H9 (cell line): Measurements from ENCODE around the gene KIRREL3. TPM values are rescaled to one million over a fixed set of nuclear protein-coding genes. Genes with fewer than 3 reads are reported as not detected.

ENCODE experiments used
- DNase-seq: peaks from one replicate; pipeline ENCODE4 v3.0.0-alpha.2; 2017
- H2AFZ ChIP-seq: one replicate; pipeline ENCODE4 v1.6.1; 2013; ENCODE audit warnings: mild to moderate bottlenecking, low read length, control low read depth, moderate library complexity
- H2AK5ac ChIP-seq: 2 replicates; pipeline ENCODE4 v1.6.1; 2013; ENCODE audit warnings: low read length, control low read depth, mixed read lengths; ENCODE audit not compliant: insufficient read length
- H2BK120ac ChIP-seq: one replicate; pipeline ENCODE4 v1.6.1; 2013; ENCODE audit warnings: low read depth, mild to moderate bottlenecking, low read length, control low read depth, inconsistent platforms; ENCODE audit not compliant: poor library complexity, severe bottlenecking
- H2BK12ac ChIP-seq: 2 replicates; pipeline ENCODE4 v1.6.1; 2013; ENCODE audit warnings: low read length, control low read depth, mixed read lengths, low read depth; ENCODE audit not compliant: insufficient read length
- H2BK15ac ChIP-seq: 2 replicates; pipeline ENCODE4 v1.6.1; 2013; ENCODE audit warnings: low read depth, low read length, control low read depth
- H2BK20ac ChIP-seq: one replicate; pipeline ENCODE4 v1.6.1; 2013; ENCODE audit warnings: low read depth, mild to moderate bottlenecking, low read length, control low read depth, inconsistent platforms; ENCODE audit not compliant: poor library complexity, severe bottlenecking
- H2BK5ac ChIP-seq: 2 replicates; pipeline ENCODE4 v1.6.1; 2013; ENCODE audit warnings: low read length, control low read depth, mixed read lengths; ENCODE audit not compliant: insufficient read length
- H3K14ac ChIP-seq: 2 replicates; pipeline ENCODE4 v1.6.1; 2013; ENCODE audit warnings: low read length, control low read depth; ENCODE audit not compliant: insufficient read depth
- H3K18ac ChIP-seq: 2 replicates; pipeline ENCODE4 v1.6.1; 2013; ENCODE audit warnings: low read depth, mild to moderate bottlenecking, mixed read lengths, low read length, control low read depth; ENCODE audit not compliant: insufficient read length
- H3K23ac ChIP-seq: 2 replicates; pipeline ENCODE4 v1.6.1; 2013; ENCODE audit warnings: low read length, control low read depth, mixed read lengths, low read depth; ENCODE audit not compliant: insufficient read length
- H3K23me2 ChIP-seq: 2 replicates; pipeline ENCODE4 v1.6.1; 2013; ENCODE audit warnings: low read depth, mild to moderate bottlenecking, mixed read lengths, low read length, control low read depth; ENCODE audit not compliant: insufficient read length, poor library complexity, severe bottlenecking
- H3K27ac ChIP-seq: 2 replicates; pipeline ENCODE4 v1.5.1; 2013; ENCODE audit warnings: low read length, control low read depth, mixed read lengths, low read depth; ENCODE audit not compliant: insufficient read length
- H3K27me3 ChIP-seq: 2 replicates; pipeline ENCODE4 v1.6.1; 2013; ENCODE audit warnings: low read length, control low read depth, inconsistent platforms; ENCODE audit not compliant: insufficient read depth
- H3K4ac ChIP-seq: 2 replicates; pipeline ENCODE4 v1.6.1; 2013; ENCODE audit warnings: low read depth, mild to moderate bottlenecking, control low read depth, inconsistent platforms, low read length, moderate library complexity
- H3K4me1 ChIP-seq: 2 replicates; pipeline ENCODE4 v1.6.1; 2013; ENCODE audit warnings: low read length, control low read depth, inconsistent platforms; ENCODE audit not compliant: insufficient read depth
- H3K4me2 ChIP-seq: 2 replicates; pipeline ENCODE4 v1.6.1; 2013; ENCODE audit warnings: low read length, control low read depth, mixed read lengths; ENCODE audit not compliant: insufficient read length, insufficient read depth
- H3K56ac ChIP-seq: 2 replicates; pipeline ENCODE4 v1.6.1; 2013; ENCODE audit warnings: low read depth, mild to moderate bottlenecking, mixed read lengths, low read length, control low read depth; ENCODE audit not compliant: insufficient read length
- H3K79me1 ChIP-seq: 2 replicates; pipeline ENCODE4 v1.6.1; 2013; ENCODE audit warnings: low read depth, mild to moderate bottlenecking, moderate library complexity, low read length, control low read depth, inconsistent platforms; ENCODE audit not compliant: insufficient read depth, poor library complexity, severe bottlenecking
- H3K79me2 ChIP-seq: 2 replicates; pipeline ENCODE4 v1.6.1; 2013; ENCODE audit warnings: low read length, control low read depth, inconsistent platforms; ENCODE audit not compliant: insufficient read depth
- H3K9ac ChIP-seq: 2 replicates; pipeline ENCODE4 v1.6.1; 2013; ENCODE audit warnings: low read length, control low read depth, mixed read lengths; ENCODE audit not compliant: insufficient read length; ENCODE audit errors: extremely low read depth
- H3K9me3 ChIP-seq: one replicate; pipeline ENCODE4 v1.6.1; 2013; ENCODE audit warnings: low read depth, low read length, inconsistent platforms; ENCODE audit not compliant: control insufficient read depth
- H3T11ph ChIP-seq: one replicate; pipeline ENCODE4 v1.6.1; 2013; ENCODE audit warnings: mild to moderate bottlenecking, low read length, control low read depth, inconsistent platforms
- H4K20me1 ChIP-seq: one replicate; pipeline ENCODE4 v1.6.1; 2013; ENCODE audit not compliant: control insufficient read depth, insufficient read length, insufficient read depth
- H4K5ac ChIP-seq: 2 replicates; pipeline ENCODE4 v1.6.1; 2013; ENCODE audit warnings: low read depth, mild to moderate bottlenecking, mixed read lengths, low read length, control low read depth; ENCODE audit not compliant: insufficient read length
- H4K8ac ChIP-seq: replicated peaks from 2 replicates; pipeline ENCODE4 v1.6.1; 2013; ENCODE audit warnings: low read length, control low read depth, mixed read lengths, low read depth; ENCODE audit not compliant: insufficient read length
- H4K91ac ChIP-seq: 2 replicates; pipeline ENCODE4 v1.6.1; 2013; ENCODE audit warnings: low read depth, mild to moderate bottlenecking, moderate library complexity, mixed read lengths, low read length, control low read depth; ENCODE audit not compliant: insufficient read length
- H3K27ac Mint-ChIP-seq, 3 experiments: 2 replicates in 2 of 3; 3 replicates in 1 of 3; pipeline ENCODE4 v1.8.0; 2020 to 2021; ENCODE audit warnings: mixed read lengths in 3 of 3, mild to moderate bottlenecking in 1 of 3, moderate library complexity in 1 of 3
- H3K27me3 Mint-ChIP-seq: 2 replicates; pipeline ENCODE4 v1.8.0; 2021; ENCODE audit warnings: low read depth, mild to moderate bottlenecking, moderate library complexity, mixed read lengths
- H3K36me3 Mint-ChIP-seq, 3 experiments: 2 replicates in 2 of 3; 3 replicates in 1 of 3; pipeline ENCODE4 v1.8.0; 2020 to 2021; ENCODE audit warnings: low read depth in 3 of 3, mixed read lengths in 3 of 3; ENCODE audit not compliant: insufficient read depth in 1 of 3
- H3K4me1 Mint-ChIP-seq, 2 experiments: 2 replicates each; pipeline ENCODE4 v1.8.0; 2020; ENCODE audit warnings: mixed read lengths in 2 of 2
- H3K4me3 Mint-ChIP-seq, 2 experiments: 2 replicates in 1 of 2; 3 replicates in 1 of 2; pipeline ENCODE4 v1.8.0; 2020 to 2021; ENCODE audit warnings: mild to moderate bottlenecking in 2 of 2, mixed read lengths in 2 of 2, moderate library complexity in 1 of 2
- H3K9me3 Mint-ChIP-seq, 2 experiments: 2 replicates in 1 of 2; 3 replicates in 1 of 2; pipeline ENCODE4 v1.8.0; 2020; ENCODE audit warnings: mild to moderate bottlenecking in 2 of 2, mixed read lengths in 2 of 2, moderate library complexity in 1 of 2
- WGBS: extraction: QIAGEN DNeasy Blood & Tissue Kit; methylation state at CpG from one replicate; pipeline ENCODE4 v1.1.7; 2013; ENCODE audit warnings: missing lambda C conversion rate, low lambda C conversion rate, mixed read lengths; ENCODE audit not compliant: insufficient read length; ENCODE audit errors: extremely low coverage; 5-methylcytosine and 5-hydroxymethylcytosine counted together
- total RNA-seq: library from RNA; stranded (reverse); gene quantifications from 2 replicates; pipeline ENCODE4 v1.2.1, GENCODE V29; 2021
- TF ChIP-seq, protein P1 (sequence below): fragments of 200-600 bp; sonication (generic); conservative IDR thresholded peaks from 3 replicates; pipeline ENCODE4 v1.8.0; 2021; ENCODE audit warnings: antibody characterized with exemption, mild to moderate bottlenecking

The KIRREL3 gene
- total RNA-seq, 1 experiment from 2014 or later: 0.17 TPM

- H3K27ac Mint-ChIP-seq: no peak overlapping the region; a peak in 1 of 7 replicates
- Histone ChIP-seq H3K23me2 (no peaks in the 10 kb centered on the region), H2BK20ac (no peak overlapping the region), H2BK12ac (no peak overlapping the region), H2AFZ (no peak overlapping the region), H3K9me3 (no peaks in the 10 kb centered on the region), H3K27ac (no peak overlapping the region), H3K4me2 (no peak overlapping the region), H3T11ph (no peak overlapping the region), H3K23ac (no peak overlapping the region), H3K79me2 (no peaks in the 10 kb centered on the region), H3K14ac (no peak overlapping the region), H2AK5ac (no peak overlapping the region), H3K27me3 (no peaks in the 10 kb centered on the region), H3K9ac (no peak overlapping the region), H3K79me1 (no peaks in the 10 kb centered on the region), H3K56ac (no peak overlapping the region), H3K4ac (no peak overlapping the region), H4K20me1 (no peaks in the 10 kb centered on the region), H2BK120ac (no peak overlapping the region), H3K4me1 (no peaks in the 10 kb centered on the region), H4K8ac (no peak overlapping the region), H4K5ac (no peak overlapping the region), H2BK5ac (no peak overlapping the region), H3K18ac (no peak overlapping the region), H4K91ac (no peak overlapping the region), H2BK15ac (no peak overlapping the region)
- peaks cover 15% of the 10 kb centered on the region for H3K27me3 Mint-ChIP-seq
- no peak for DNase-seq
- H3K36me3 Mint-ChIP-seq: no peaks in the 10 kb centered on the region
- TF ChIP-seq, protein P1, sequence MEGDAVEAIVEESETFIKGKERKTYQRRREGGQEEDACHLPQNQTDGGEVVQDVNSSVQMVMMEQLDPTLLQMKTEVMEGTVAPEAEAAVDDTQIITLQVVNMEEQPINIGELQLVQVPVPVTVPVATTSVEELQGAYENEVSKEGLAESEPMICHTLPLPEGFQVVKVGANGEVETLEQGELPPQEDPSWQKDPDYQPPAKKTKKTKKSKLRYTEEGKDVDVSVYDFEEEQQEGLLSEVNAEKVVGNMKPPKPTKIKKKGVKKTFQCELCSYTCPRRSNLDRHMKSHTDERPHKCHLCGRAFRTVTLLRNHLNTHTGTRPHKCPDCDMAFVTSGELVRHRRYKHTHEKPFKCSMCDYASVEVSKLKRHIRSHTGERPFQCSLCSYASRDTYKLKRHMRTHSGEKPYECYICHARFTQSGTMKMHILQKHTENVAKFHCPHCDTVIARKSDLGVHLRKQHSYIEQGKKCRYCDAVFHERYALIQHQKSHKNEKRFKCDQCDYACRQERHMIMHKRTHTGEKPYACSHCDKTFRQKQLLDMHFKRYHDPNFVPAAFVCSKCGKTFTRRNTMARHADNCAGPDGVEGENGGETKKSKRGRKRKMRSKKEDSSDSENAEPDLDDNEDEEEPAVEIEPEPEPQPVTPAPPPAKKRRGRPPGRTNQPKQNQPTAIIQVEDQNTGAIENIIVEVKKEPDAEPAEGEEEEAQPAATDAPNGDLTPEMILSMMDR: no peak
- 0 out of 4 replicates have a peak, but pooled peaks cover 0 to 2% of the 10 kb centered on the region in 2 experiments for H3K4me1 Mint-ChIP-seq
- WGBS: no CpG with 5 or more reads among the region's 4 CpGs
- H3K4me3 Mint-ChIP-seq: no peak overlapping the region
- no peaks in the 10 kb centered on the region for H3K9me3 Mint-ChIP-seq
These were observed 463.1 kb downstream of the KIRREL3 start for GRCh38 chr11:126537492-126537891.
